GM18498 (cell line): ENCODE data around the gene VAV3.
A peak's percentile ranks its signal among the peaks of the same experiment; 100 is the strongest.

ENCODE experiments used
- ATAC-seq: cut with Tn5 transposase; IDR thresholded peaks from one replicate; pipeline ENCODE4 v1.9.1; 2021; ENCODE audit warnings: mild to moderate bottlenecking, moderate library complexity; ENCODE audit not compliant: unreplicated experiment

The VAV3 gene

DNA sequence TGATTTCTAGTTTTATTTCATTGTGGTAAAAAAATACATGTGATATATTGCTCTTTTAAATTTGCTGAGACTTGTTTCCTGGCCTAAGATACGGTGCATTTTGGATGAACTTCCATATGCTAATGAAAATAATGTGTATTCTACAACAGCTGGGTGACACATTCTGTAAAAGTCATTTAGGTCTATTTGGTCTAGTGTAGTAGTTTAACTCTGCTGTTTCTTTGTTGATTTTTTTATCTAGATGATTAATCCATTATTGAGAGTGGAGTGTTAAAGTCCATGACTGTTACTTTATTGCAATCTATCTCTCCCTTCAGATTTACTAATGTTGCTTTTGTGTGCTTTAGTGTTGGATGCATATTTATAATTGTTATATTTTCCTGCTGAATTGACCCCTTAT lies 161.4 kb downstream of the VAV3 start:
- no peak for ATAC-seq

DNA sequence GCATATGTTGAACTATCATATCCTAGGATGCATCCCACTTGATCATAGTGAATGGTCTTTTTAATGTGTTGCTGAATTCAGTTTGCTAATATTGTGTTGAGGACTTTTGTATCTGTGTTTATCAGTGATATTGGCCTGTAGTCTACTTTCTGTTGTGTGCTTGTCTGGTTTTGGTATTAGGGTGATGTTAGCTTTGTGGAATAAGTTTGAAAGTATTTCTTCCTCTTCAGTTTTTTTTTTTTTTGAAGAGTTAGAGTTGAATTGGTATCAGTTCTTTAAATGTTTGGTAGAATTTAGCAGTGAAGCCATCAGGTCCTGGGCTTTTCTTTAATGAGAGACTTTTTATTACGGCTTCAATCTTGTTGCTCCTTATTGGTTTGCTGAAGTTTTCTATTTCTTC lies 162.3 kb downstream of the VAV3 start:
- ATAC-seq, result no peak

DNA sequence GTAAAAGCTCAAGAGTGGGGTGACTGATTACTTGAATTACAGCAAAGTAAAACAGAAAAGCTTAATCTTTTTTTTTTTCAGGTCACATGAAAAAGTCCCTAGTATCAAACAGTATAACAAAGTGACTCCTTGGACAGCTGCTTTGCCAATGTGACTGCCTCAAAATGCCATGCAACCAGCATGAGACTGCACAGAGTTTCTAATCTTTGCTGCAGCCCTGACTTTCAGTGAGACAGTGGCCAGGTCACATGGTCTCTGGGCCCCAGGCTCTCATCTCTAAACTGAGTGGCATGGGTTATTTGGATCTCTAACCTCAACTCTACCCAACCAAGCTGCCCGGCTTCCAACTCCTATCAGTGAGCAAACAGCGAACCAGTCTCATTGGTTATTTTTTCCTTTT lies 169.0 kb downstream of the VAV3 start:
- no peak for ATAC-seq

DNA sequence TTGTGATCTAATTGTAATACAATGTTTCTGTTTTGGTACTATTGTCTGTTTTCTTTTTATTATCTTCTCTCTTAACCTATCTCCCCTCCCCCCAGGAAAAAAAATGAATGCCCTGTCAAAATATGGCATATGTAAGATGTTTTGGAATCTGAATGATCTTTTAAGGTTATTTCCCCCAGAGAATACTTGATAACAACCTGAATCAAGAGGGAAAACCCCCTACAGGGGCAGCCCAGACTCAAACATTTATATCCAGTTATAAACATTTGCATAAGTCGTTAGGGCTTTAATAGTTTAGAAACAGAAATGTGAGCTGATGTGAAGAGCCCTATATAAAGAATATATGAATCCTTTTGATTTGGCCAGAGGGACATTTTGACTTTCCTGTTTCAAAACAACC lies 169.5 kb downstream of the VAV3 start:
- no peak for ATAC-seq

DNA sequence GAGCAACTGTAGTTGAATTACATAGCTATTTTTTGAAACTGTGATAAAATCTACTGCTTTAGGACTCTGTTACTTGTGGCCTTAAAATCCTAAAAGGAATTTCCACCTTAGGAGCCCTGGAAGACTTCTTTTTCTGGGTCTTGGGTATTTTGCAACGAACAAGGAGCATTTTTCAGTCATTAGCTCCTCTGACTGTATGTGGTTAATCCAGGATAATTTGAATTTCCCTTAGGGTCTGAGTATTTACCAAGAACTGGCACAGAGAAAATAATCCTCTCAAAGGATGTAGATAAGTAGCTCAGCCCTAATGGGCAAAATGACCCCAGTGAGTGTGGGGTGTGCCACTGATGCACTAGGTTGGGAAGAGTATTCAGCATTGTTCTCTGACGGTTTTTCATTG lies 170.4 kb downstream of the VAV3 start:
- ATAC-seq, result no peak

DNA sequence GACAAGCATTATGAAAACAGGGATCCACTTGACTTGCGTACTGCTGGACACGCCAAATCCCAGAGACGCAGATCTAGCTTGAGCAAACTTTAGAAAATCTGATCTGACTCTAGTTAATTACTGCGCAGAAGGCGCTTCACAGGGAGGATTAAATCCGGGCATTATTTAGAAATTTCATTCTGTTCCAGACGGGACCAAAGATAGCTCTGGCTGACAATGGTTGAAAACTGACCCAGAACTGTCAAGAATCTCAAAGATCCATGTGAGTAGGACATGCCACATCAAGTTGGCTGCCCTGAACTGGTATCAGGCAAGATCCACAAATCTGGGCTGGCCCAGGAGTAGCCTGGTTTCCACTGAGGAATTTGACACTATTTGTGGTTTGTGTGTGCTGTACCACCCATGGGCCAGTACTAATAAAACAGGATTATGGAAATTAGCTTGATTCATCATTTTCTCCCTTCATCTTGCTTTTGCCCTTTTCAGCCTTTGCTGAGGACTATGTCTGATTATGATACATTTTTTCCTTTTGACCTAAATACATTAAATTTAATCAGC lies 171.0 kb downstream of the VAV3 start:
- no peak for ATAC-seq

DNA sequence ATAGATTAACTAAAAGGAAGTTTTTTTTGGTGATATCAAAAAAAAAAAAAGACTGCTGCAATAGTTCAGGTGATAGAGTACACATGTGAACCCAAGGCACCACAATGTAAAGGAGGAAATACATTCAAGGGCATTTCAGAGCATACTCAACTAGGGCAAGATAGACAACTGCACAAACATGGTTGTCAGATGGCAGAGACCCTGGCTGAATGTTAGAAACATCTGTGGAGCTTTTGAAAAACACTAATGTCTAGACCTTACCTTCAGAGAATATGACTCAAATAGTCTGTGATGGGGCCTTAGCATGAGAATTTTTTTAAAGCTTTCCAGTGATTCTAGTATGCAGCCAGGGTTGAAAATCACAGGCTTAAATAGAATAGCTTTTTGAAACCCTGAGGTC lies 173.6 kb downstream of the VAV3 start:
- no peak for ATAC-seq

DNA sequence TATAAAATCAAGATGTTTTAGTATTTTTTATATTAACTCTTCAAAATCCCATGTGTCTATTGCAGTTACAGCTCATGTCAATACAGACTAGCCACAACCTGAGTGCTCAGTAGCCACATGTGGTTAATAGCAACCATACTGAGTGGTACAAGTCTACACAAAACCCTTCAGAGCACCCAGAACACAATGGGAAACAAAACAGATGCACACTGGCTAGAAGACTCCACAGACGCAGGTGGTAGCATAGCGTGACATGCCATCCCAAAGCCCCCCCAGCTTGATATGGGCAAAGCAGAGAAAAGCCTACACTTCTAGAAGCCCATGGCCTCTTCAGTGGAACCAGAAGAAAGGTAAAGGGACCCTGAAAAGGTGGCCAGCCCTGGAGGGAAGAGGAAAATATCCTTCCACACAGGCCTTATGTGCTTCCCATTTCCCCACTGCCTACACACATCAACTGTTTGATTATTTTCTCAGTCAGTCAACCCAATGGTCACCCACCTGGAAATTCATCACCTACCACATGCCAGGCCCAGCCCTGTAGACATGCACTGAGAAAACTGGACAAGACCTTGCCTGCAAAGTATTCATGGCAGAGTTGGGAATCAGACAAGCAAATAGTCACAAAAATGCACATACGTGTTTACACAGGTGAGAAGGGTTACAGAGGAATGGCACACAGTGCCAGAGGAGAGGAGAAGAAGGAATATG lies 175.0 kb downstream of the VAV3 start:
- no peak for ATAC-seq

DNA sequence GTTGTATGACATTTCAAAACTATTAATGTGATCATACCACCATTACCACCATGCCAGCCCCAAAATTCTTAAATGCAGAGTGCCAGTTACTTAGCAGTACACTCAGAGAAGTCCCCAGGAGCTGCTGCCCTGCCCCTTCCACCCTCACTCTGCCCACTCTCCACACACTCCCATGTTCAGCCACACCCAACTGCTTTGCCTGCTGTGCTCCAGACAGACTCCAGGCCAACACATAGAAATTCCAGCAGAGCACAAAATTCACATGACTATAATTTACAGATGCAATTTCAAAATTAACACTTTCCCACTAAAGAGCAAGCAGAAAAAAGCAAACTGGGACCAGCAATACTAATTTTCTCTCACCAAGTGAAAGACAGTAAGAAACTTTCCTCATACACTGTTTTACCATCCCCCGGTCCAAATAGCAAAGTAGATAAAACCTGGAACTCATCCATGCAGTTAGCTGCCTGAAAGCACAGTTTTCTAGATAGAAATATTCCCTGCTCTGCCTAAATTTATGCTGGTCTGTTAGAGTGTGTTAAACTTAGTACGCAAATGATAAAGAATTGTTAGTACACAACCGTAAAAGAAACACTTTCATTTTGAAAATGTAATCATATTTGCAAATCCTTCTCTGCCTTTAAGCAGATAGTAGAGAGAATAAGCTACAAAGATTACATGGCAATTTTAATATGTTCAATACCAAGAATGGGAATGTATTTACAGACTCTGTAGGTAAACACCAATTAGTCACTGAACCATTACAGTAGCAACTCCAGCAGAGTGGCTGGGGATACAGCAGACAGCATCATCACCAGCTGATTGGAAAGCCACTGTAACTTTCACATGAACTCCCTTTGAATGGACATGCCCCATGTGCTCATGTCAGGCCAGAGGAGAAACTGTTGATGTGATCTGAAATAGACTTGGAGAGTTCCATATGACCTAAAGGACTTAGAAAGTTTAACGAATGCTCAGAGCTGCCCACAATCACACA lies 176.5 kb downstream of the VAV3 start:
- ATAC-seq, result no peak

DNA sequence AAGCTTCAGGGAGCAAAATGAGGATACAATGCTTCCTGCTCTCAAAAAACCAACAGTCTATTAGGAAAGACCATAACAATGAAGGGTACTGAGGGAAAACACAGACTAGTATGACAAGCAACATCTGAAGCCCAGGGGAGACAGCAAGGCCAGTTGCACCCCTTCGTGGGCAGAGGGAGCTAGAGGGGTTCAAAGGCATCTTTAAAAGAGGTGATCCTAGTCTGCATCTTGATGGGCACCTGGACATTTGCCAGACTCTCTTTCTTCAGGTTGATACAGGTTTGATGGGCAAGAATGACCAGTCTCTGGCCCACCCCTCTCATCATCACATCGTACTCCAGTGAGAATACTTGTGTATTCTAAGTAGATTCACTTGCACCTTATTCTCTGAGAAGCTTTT lies 177.7 kb downstream of the VAV3 start:
- no peak for ATAC-seq

DNA sequence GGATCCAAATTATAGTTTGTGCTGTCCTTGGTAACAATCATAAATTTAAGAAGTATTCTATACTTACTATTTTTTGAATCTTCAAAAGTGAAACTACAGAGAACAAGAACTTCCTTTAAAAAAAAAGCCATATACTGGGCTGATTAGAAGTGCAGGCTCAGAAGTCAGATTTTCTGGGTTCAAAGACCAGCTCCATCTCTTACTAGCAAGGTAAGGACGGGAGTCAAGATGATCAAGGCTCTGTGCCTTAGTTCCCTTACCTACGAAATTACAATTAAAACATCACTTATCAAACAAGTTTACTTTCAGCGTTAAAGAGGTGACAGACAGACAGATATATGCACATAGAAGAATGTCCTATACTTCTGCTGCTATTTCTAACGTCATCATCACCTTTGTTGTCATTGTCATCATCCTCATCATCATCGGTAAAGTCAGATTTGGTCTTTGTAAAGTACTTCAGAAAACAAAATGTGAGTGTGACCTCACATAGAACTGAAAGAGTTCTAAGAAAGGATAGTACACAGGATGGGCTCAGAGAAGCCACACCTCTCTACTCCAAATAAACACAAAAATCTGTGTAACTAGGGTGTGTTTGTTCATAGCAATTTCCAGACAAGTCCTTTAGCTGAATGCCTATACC lies 178.7 kb downstream of the VAV3 start:
- no peak for ATAC-seq

DNA sequence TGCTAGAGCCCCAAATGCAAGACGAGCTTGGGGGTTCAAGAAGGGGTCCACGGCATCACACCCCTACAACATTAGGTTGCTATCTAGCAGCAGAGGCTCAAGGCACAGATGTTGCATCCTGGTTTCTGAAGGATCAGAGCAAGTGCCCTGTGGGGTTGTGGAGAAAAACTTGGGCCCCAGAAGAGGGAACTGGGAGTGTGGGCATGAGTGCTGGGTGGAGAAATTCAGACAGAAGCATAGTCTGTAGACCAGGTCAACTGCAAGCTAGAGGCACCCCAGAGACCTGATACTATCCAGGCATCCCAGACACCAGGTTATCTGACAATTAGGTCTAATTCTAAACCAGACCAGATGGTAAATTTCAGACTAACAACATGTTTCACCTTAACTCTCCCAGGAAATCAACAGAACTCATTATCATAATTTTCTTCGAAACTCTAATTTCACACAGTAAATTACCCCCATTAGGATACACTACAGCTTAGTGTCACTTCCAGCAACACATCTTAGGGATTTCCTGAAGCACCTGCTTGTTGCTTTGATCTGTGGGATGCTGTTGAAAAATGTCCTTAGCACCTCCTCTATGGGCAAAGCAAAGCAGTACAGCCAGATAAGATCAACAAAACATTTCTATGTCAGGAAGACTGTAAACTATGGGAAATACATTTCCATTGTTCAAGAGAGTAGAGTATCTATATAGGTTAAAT lies 179.3 kb downstream of the VAV3 start:
- no peak for ATAC-seq

DNA sequence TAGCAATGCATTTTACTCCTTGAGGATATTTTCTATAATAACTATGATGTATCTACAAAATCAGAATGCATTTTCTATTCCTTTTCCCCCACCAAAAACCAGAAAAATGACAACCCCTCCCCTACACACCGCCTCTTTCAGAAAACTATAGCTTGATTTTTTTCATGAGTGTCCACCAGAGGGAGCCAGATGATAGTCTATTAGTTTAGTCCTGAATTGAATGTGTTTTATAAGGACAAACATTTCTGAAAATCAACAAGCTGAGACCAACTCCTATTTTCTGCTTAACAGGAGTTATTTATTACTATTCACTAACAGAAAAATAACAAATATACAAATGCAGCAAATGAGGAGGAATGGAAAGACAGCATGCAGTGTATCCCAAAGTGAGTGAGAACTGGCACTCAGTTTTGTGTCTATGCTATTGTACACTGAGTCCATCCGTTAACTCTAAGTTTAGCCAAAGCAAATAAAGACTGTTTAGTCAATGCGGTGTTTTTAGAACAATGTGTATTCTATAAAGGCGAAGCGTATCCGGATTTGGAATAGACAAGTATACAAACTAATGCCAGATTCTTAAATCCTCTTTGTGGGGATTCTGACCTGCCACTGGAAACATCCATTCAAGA lies 182.6 kb downstream of the VAV3 start:
- ATAC-seq, result no peak

DNA sequence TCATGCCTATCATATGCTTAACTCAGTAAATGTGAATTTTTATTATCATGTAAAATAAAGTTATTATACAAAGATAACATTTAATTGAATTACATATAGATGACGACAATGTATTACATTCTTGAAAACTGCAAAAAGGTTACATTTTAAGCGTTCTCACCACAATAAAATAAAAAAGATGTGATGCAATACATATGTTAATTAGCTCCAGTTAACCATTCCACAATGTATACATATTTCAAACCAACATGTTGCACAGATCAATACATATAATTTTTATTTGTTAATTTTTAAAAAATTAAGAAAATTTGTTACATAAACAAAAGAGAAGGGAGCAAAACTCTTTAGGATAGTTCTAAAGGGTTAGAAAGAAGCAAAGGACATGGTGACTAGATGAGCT lies 183.7 kb downstream of the VAV3 start:
- no peak for ATAC-seq

DNA sequence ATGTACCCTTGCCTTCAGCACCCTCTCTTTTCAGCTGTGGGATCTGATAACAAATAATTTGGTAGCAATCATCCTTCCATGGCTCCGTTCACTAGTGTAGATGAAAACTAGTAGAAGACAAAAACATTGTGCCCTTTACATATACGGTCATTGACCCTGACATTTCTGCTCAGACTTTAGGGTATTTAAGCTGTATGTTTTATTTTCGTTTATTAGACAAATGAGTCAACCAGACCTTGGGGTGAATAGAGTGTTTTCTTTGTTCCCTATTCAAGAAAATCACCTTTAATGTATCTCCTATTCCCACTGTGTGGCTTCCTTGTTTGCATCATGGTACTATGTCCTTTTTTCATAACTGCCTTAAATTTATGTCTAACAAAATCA lies 187.3 kb downstream of the VAV3 start:
- ATAC-seq, result peak; percentile 14

DNA sequence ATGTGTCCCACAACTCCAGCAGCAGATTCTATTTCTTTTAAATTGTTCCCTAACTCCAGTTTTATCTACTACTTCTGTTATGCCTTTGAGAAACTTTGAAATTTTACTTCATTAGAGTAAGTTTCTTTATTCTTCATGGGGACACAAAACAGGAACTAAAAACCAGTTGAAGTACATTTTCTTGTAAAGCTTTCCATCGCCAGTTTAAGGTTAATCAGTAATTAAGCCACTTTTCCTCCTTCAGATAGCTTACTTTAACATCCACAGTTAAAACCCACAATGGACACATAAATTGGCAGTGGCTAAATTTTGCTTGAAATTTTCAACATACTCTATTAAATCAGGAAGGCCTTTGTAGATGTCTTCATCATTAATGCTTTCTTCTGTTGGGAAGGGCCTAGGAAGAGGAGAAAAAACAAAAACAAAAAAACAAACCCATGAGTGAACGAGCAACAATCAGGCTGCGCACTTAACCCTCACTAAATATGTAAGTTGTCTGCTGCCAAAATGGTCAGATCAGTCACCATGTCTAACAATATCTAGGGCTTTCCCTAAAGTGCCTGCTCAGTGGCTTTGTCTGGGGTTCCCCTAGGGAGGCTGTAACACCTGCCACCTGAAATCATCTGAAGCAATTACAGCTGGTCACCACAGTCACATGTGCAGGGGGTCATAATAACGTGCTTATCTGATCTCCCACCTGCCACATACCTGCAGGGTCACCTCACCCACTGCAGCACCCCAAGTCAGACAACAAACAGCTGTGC lies 187.9 kb downstream of the VAV3 start:
- peak; percentile 92 for ATAC-seq

DNA sequence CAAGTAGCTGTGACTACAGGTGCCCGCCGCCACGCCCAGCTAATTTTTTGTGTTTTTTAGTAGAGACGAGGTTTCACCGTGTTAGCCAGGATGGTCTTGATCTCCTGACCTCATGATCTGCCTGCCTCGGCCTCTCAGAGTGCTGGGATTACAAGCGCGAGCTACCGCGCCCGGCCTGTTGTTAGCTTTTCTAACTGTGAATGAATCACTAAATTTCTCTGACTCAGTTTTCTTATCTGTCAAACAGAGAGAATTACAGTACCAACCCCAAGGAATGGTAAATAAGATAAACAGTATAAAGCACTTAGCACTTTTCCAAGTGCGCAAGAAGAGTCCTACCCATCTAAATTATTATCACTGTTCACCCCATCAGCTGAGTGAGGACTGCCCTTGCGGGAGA lies 193.6 kb downstream of the VAV3 start:
- ATAC-seq, result no peak

DNA sequence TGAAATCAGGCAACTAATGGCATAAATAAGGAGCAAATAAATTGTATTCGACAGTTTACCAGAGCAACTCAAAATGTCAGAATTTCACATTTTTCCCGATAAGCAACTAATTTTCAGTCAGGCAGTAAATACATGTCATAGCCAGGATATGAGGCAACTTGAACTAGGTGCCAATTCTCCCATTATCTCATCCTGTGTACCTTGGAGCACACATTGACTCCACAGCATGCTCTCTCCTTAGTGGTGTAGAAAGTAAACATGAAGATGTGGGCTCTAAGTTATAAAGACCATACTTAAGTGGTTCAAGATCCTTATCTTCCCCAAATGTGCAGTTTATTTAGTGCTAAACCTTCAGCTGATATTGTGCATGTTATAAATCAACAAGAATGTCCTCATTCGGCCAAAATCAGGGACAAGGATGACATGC lies 197.8 kb downstream of the VAV3 start:
- no peak for ATAC-seq

DNA sequence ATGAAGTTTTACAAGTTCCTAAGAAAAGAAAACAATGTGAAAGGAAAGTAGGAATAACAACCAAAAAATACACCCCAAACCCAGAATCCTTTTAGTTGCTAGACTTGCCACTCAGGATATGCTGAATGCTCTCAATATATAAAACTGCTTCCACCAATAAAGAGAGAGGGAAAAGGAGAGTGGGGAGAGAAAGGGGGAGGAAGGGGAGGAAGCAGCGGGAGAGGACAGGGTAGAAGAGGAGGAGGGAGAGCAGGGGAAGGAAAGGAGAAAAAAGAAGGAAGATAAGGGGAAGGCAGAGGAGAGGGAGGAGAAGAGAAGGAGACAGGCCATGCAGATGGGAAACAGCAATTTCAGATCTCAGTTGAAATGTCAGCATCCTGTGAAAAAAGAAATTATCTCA lies 198.4 kb downstream of the VAV3 start:
- no peak for ATAC-seq
